ENCODE results near the gene SERPINB8.

SERPINB8 gene

GRCh38 chr18:63965716-63966330 is 4.1 kb upstream of the SERPINB8 start:
- no peak for DNase-seq

GRCh38 chr18:63970809-63971205 is 926 bp downstream of the SERPINB8 start:
- no peak for DNase-seq

DNA sequence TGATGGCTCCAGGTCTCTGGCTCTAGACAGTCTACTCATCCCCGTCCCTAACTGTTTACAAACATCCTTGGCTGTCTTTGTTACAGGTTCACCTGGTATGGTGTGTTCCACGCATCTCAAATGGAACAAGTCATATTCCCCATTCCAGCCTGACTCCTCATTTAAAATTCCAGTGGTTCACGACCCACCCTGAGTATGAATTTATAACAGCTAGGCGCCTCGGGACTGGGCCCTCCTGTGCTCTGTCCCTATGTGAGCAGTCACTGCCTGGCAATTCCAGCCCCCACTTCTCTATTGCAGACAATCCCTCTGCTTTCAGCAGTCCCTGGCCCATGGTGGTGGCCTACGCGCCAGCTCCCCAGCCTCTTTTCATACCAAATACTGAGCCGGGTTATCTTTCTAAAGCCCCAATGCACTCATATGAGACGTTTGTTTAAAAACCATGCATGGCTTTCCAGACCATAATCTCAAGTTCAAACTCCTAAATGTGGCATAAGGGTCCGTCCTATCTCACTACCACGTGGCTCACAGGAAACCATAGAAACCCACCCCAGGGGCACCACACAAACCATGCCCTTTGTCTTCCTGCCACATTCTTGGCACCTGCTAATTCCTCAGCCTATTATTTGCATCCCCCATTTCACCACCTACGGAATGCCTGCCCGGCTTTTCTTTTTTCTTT is 1.6 kb downstream of the SERPINB8 start:
- DNase-seq, result no peak

DNA sequence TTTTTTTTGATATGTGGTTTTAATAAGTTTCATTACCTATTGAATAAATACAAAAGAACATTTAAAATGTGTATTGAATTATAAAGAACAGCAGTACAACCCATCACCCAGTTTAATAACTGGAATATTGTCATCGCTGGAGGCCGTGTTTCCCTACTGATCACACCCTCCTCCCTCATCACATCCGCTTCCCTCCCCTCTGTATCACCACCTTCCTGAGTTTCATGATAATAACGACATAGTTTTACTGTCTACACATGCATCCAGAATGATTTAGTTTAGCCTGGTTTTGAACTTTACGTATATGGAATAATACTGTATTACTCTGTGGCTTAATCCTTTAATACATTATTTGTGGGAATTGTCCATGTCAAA is 2.1 kb downstream of the SERPINB8 start:
- DNase-seq, result no peak

GRCh38 chr18:63974991-63975390 is 5.1 kb downstream of the SERPINB8 start:
- peak in 2 of 6 experiments; percentile 5 to 14 for DNase-seq

DNA sequence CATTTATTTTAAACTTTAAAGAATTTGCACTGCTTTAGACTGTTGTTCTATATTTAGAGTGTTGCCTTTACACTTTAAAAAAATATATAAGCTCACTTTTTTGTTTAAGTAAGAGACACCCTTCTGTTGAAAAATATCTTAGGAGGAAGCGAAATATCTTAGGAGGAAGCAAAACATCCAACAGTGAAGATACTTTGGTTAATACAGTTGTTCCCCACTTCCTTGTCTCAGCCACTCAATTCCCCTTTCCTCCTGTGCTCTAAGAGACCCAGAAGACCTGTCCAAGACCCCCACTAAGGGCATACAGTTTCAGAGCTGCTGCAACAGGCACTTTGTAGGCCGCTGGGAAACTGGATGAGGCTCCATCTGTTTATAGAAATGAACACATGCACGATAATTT is 5.7 kb downstream of the SERPINB8 start:
- no peak for DNase-seq

GRCh38 chr18:63977040-63977439 is 7.2 kb downstream of the SERPINB8 start:
- DNase-seq, result no peak

- peak in 5 of 6 experiments; percentile 5 to 22 (median 12) for DNase-seq
Measured at GRCh38 chr18:63979409-63979920, 9.6 kb downstream of the SERPINB8 start.

DNA sequence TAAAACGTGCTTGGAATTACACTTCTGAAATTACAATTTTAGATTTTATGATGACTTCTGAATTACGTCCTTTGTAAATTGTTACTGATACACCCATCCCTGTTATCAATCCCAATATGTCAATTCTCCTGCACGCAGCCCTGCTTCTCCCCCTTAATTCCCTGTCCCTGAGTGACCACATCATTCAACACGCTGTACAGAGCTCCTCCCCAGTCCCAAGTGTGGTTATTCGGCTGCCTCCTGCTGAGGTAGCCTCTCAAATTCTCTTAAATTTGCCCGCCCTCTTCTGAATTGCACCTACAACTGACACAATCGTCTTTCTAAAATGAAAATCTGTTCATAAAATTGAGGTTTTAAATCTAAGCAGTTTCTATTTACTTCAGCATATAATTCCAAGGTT is 10.1 kb downstream of the SERPINB8 start:
- DNase-seq, result no peak

GRCh38 chr18:63980896-63981460 is 11.1 kb downstream of the SERPINB8 start:
- no peak for DNase-seq

DNA sequence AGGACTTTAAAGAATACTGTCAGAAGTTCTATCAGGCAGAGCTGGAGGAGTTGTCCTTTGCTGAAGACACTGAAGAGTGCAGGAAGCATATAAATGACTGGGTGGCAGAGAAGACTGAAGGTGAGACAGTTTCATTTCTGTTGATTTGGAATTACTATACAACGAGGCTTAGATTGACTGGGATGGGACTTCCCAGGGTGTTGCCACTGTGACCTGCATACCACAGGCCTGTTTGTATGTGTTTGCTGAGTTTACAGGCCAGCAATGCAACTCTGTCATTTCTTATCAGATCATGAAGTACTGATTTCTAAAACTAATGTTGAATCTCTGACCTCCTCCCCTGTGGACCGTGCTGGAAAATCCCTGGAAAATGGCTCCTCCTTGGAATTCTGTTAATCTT is 11.8 kb downstream of the SERPINB8 start:
- DNase-seq, result no peak

GRCh38 chr18:63982361-63982760 is 12.5 kb downstream of the SERPINB8 start:
- DNase-seq, result no peak

DNA sequence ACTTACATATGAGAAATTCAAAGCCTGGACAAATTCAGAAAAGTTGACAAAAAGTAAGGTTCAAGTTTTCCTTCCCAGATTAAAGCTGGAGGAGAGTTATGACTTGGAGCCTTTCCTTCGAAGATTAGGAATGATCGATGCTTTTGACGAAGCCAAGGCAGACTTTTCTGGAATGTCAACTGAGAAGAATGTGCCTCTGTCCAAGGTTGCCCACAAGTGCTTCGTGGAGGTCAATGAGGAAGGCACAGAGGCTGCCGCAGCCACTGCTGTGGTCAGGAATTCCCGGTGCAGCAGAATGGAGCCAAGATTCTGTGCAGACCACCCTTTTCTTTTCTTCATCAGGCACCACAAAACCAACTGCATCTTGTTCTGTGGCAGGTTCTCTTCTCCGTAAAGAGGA is 17.0 kb downstream of the SERPINB8 start:
- DNase-seq, result no peak

- DNase-seq, result no peak
Measured at GRCh38 chr18:63987743-63988142, 17.9 kb downstream of the SERPINB8 start.

- no peak for DNase-seq
Measured at GRCh38 chr18:63992751-63993150, 22.9 kb downstream of the SERPINB8 start.

- peak in 4 of 6 experiments; percentile 2 to 23 (median 10) for DNase-seq
Measured at GRCh38 chr18:63994783-63995399, 25.0 kb downstream of the SERPINB8 start.

- no peak for DNase-seq
Measured at GRCh38 chr18:63997041-63997440, 27.2 kb downstream of the SERPINB8 start.

DNA sequence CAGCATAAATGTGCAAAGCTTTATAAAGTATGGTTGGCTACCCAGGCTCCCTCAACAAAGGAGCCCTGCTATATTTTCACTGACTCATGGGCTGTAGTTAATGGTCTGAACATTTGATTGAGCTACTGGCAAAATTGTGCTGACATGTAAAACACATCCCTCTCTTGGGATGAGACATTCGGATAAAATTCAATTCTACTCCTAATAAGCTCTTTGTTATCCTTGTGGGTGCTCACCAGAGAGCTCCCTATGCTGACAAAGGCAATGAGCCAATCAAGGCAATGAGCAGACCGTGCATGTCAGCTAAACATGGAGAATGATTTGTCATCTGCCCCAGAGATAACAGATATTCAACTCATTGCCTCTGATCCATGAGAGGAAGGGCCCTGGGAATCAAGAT is 27.7 kb downstream of the SERPINB8 start:
- DNase-seq, result no peak

DNA sequence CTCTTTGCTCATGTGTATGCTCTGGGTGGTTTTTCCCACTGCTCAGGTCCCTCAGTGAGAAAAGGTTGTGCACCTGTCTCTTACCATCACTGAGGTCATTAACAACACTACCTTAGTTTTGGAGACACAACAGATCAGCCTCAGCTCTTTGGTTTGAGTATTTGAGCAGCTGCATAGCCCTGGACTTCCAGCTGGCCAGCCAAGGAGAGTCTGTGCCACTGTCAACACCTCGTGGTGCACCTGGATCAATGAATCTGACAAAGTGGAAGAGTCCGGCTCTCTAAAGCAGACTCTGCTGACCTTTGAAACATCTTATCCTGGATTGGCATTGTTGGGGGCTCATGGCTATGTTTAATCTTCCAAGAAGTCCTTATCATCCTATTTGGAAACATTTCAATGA is 30.0 kb downstream of the SERPINB8 start:
- DNase-seq, result no peak

DNA sequence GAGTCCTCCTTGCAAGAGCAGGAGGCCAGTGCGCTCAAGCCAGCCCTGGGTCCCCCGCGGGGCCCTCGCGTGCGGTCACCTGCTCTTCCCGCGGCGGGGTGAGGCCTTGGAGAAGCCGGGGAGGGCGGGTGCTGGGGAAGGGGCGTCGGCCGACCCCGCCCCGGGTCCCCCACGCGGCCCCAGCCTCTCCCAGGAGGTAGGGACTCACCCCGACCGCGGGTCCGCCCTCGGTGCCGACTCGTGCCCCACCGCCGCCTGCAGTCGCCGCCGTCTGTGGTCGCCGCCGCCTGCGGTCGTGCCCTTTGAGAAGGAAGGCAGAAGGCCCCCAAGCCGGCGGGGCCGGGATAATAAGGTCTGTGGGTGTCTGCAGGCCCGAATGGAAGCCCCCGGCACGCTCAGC is 32.7 kb downstream of the SERPINB8 start:
- DNase-seq, result no peak

DNA sequence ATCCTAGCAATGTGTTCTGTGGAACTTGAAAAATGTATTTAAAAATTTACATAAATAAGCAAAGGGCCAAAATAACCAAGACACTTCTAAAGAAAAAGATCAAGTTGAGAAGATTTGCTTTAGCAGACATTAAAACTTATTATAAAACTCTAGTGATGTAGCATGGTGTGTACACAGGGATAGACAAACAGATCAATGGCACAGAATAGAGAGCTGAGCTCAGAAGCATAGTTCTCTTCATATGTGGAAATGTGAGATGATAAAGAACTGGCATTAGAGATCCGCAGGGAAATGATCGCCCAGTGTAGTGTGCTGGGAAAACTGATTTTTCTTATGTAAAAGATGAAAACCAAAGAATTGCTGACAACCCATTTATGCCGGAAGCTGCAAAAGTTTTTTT is 39.4 kb downstream of the SERPINB8 start:
- no peak for DNase-seq

DNA sequence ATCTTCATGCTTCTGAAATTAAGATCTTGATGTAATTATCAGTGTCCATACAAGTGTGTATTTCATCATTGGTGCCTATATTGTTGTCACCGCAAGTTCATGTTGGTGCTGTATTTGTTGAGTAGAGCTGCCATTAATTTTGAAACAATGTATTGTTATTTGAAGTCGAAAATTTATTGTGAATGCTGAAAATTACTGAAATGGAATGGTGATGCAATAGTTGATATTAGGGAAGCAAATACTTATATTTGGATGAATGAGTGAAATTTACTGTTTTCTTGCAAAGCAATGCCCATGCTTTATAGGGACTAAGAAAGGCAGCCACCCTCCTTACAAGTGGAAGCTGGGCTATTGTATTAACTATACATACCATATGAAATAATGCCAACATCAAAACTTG is 41.6 kb downstream of the SERPINB8 start:
- DNase-seq, result no peak

- DNase-seq, result no peak
Measured at GRCh38 chr18:64017870-64018269, 48.0 kb downstream of the SERPINB8 start.
